Keratinocyte (primary cell): Measurements from ENCODE around the gene CFAP46. TPM values are rescaled to one million over a fixed set of nuclear protein-coding genes. Genes with fewer than 3 reads are reported as not detected.

Source experiments
- DNase-seq: peaks from one replicate; pipeline ENCODE4 v3.0.0-alpha.2; 2011; ENCODE audit warnings: low read depth, missing footprints, low spot score
- FAIRE-seq: peaks from 2 replicates; lab custom pipeline; 2011; peaks lifted over from hg19 to GRCh38; lab: Jason Lieb, UNC
- H2AFZ ChIP-seq: 2 replicates; pipeline ENCODE4 v1.6.0; 2012; ENCODE audit warnings: low read length, control low read depth, inconsistent platforms; ENCODE audit not compliant: control insufficient read depth
- H3K27ac ChIP-seq: 2 replicates; pipeline ENCODE4 v1.5.1; 2011; ENCODE audit warnings: low read length; ENCODE audit not compliant: control insufficient read depth, insufficient read depth
- H3K27me3 ChIP-seq: 3 replicates; pipeline ENCODE4 v1.6.0; 2011; ENCODE audit warnings: low read length; ENCODE audit not compliant: control insufficient read depth, insufficient read depth; ENCODE audit errors: extremely low read depth
- H3K36me3 ChIP-seq, 2 experiments: 2 replicates in 1 of 2; 3 replicates in 1 of 2; pipeline ENCODE4 v1.5.1; 2011; ENCODE audit warnings: low read length in 2 of 2, mild to moderate bottlenecking in 1 of 2; ENCODE audit not compliant: control insufficient read depth in 2 of 2, insufficient read depth in 2 of 2; ENCODE audit errors: extremely low read depth in 1 of 2
- H3K4me1 ChIP-seq: 3 replicates; pipeline ENCODE4 v1.5.1; 2011; ENCODE audit warnings: low read length; ENCODE audit not compliant: control insufficient read depth, insufficient read depth; ENCODE audit errors: extremely low read depth
- H3K4me2 ChIP-seq: 3 replicates; pipeline ENCODE4 v1.6.0; 2011; ENCODE audit warnings: low read depth, low read length; ENCODE audit not compliant: control insufficient read depth, insufficient read depth; ENCODE audit errors: extremely low read depth
- H3K4me3 ChIP-seq, 3 experiments: fragments of 200-600 bp in 1 of 3; sonication (generic) in 1 of 3; 2 replicates in 2 of 3; 3 replicates in 1 of 3; pipeline ENCODE4 v1.5.1; 2011 to 2016; ENCODE audit warnings: low read length in 3 of 3, mild to moderate bottlenecking in 3 of 3, control low read depth in 2 of 3, inconsistent platforms in 1 of 3, low read depth in 1 of 3, mixed read lengths in 1 of 3, mixed run types in 1 of 3, moderate library complexity in 1 of 3; ENCODE audit not compliant: control insufficient read depth in 2 of 3, insufficient read depth in 2 of 3; ENCODE audit errors: extremely low read depth in 1 of 3
- H3K79me2 ChIP-seq: 2 replicates; pipeline ENCODE4 v1.6.0; 2012; ENCODE audit warnings: low read length; ENCODE audit not compliant: control insufficient read depth, insufficient read depth
- H3K9ac ChIP-seq: 3 replicates; pipeline ENCODE4 v1.6.0; 2011; ENCODE audit warnings: low read length; ENCODE audit not compliant: control insufficient read depth, insufficient read depth; ENCODE audit errors: extremely low read depth
- H3K9me1 ChIP-seq: 3 replicates; pipeline ENCODE4 v1.6.0; 2011; ENCODE audit warnings: low read length; ENCODE audit not compliant: control insufficient read depth, insufficient read depth; ENCODE audit errors: extremely low read depth
- H3K9me3 ChIP-seq: 2 replicates; pipeline ENCODE4 v1.5.1; 2012; ENCODE audit warnings: low read depth, low read length; ENCODE audit not compliant: control insufficient read depth
- H4K20me1 ChIP-seq: 3 replicates; pipeline ENCODE4 v1.6.0; 2011; ENCODE audit warnings: low read length; ENCODE audit not compliant: control insufficient read depth, insufficient read depth; ENCODE audit errors: extremely low read depth
- EZH2 ChIP-seq: IDR thresholded peaks from one replicate; pipeline ENCODE4 v1.6.1; 2012; ENCODE audit warnings: inconsistent platforms, mild to moderate bottlenecking, low read length, moderate library complexity
- dilution Hi-C: fragments of 300-500 bp; cut with MboI; formaldehyde crosslinking; loops from one replicate; pipeline ENCODE4 v1.7.0; 2020; ENCODE audit warnings: low sequenced_read_pairs; ENCODE audit not compliant: extremely low pct_ligation_motif_present
- polyA plus RNA-seq, 5 experiments: library from polyadenylated mRNA; depleted of rRNA in 3 of 5; stranded (reverse) in 3 of 5; stranded (forward) in 1 of 5; unstranded in 1 of 5; fragments of >200 nt; gene quantifications; 1 replicate in 1 of 5; 2 replicates in 3 of 5; 3 replicates in 1 of 5; pipeline versions ENCODE4 v1.2.1 to v1.2.3, GENCODE V29; 2011 to 2012; ENCODE audit warnings: missing spikeins in 2 of 5, low read depth in 1 of 5, low replicate concordance in 1 of 5
- TF ChIP-seq, protein P1 (sequence below), 3 experiments: IDR thresholded peaks in 1 of 3; conservative IDR thresholded peaks in 1 of 3; optimal IDR thresholded peaks in 1 of 3; 2 replicates in 2 of 3; 3 replicates in 1 of 3; pipeline versions ENCODE3 to v1.5.1; 2011; ENCODE audit warnings: low read length in 3 of 3, mild to moderate bottlenecking in 3 of 3, moderate library complexity in 2 of 3, control low read depth in 1 of 3, inconsistent platforms in 1 of 3; ENCODE audit not compliant: insufficient read depth in 2 of 3; ENCODE audit errors: extremely low read depth in 1 of 3

CFAP46 gene
- polyA plus RNA-seq, 1 donor (not counting 4 experiments of a cell fraction or from before 2014, with no cell fraction given): 1.00 TPM

DNA sequence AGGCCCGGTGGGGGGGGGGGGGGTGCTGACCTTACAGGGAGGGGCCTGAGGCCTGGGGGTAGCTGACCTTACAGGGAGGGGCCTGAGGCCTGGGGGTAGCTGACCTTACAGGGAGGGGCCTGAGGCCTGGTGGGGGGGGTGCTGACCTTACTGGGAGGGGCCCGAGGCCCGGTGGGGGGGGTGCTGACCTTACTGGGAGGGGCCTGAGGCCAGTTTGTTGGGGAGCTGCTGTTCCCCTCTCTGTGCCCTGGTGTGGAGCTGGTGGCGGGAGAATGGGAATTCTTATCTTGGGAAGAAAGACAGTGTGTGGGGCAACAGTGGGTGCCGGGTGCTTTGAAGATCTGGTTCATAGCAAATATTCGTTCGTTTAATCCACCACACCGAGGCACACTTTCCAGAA is 46.6 kb upstream of the CFAP46 start:
- no peak overlapping the region for H2AFZ ChIP-seq
- H3K9ac ChIP-seq: no peak overlapping the region
- H3K4me3 ChIP-seq: no peak overlapping the region
- no peaks in the 10 kb centered on the region for H3K4me1 ChIP-seq
- H3K4me2 ChIP-seq: no peak overlapping the region
- no peaks in the 10 kb centered on the region for H3K79me2 ChIP-seq
- H3K27ac ChIP-seq: no peak overlapping the region
- H3K36me3 ChIP-seq: no peaks in the 10 kb centered on the region
- dilution Hi-C loops: no loop called here
- H4K20me1 ChIP-seq: no peaks in the 10 kb centered on the region
- H3K27me3 ChIP-seq: peaks cover 22% of the 10 kb centered on the region
- no peaks in the 10 kb centered on the region for H3K9me3 ChIP-seq
- DNase-seq (no peak), FAIRE-seq (no peak)
- no peaks in the 10 kb centered on the region for H3K9me1 ChIP-seq
- TF ChIP-seq EZH2: no peak
- TF ChIP-seq, protein P1, sequence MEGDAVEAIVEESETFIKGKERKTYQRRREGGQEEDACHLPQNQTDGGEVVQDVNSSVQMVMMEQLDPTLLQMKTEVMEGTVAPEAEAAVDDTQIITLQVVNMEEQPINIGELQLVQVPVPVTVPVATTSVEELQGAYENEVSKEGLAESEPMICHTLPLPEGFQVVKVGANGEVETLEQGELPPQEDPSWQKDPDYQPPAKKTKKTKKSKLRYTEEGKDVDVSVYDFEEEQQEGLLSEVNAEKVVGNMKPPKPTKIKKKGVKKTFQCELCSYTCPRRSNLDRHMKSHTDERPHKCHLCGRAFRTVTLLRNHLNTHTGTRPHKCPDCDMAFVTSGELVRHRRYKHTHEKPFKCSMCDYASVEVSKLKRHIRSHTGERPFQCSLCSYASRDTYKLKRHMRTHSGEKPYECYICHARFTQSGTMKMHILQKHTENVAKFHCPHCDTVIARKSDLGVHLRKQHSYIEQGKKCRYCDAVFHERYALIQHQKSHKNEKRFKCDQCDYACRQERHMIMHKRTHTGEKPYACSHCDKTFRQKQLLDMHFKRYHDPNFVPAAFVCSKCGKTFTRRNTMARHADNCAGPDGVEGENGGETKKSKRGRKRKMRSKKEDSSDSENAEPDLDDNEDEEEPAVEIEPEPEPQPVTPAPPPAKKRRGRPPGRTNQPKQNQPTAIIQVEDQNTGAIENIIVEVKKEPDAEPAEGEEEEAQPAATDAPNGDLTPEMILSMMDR (optimal IDR thresholded peaks at IDR 0.05 in 1 of 3, IDR thresholded peaks at IDR 0.05 in 1 of 3, conservative IDR thresholded peaks at IDR 0.05 in 1 of 3; ENCODE audit: extremely low read depth in 1 of 3, insufficient read depth in 2 of 3, low read length in 3 of 3): no peak

DNA sequence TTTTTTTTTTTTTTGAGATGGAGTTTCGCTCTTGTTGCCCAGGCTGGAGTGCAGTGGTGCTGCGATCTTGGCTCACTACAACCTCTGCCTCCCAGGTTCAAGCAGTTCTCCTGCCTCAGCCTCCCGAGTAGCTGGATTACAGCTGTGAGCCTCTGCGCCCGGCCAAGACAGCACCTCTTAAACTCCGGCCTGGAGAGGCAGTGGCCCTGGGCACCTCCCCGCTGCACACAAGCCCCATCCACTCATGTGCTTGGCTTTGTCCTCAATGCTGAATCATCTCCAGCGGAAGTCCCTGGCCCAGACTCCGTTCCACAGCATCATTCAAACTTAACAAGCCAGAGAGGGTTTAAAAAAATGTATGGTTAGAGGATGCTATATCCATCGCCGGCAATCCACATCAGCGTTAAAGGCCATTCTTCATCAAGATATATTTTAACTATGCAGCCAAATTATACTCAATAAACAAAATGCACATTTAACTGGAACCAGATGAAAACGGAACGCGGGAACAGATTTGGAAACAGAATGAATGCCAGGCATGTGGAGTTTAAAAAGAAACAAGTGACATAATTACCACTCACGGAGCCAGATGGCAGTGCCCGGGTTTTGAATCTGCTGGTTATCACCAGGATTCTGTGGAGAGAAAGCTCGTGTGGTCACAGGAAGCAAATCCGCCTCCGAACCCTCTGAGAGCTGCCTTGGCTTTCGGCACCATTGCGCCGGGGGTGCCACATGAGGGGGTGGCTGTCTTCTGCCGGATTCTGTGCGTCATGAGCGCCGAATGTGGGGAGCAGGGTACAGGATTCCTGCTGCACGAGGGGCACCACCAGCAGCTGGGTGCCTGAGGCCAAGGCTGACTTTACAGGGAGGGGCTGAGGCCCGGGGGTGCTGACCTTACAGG is 45.6 kb upstream of the CFAP46 start:
- no peak overlapping the region for H2AFZ ChIP-seq
- no peak for FAIRE-seq
- dilution Hi-C loops: no loop called here

More for the DNA sequence above, 45.6 kb upstream of the CFAP46 start:
- Histone ChIP-seq H3K4me2 (no peak overlapping the region), H3K9me3 (no peaks in the 10 kb centered on the region), H3K27me3 (peaks cover 25% of the 10 kb centered on the region), H3K4me1 (no peaks in the 10 kb centered on the region), H3K27ac (no peak overlapping the region), H4K20me1 (no peaks in the 10 kb centered on the region), H3K4me3 (no peak overlapping the region), H3K9me1 (no peaks in the 10 kb centered on the region), H3K9ac (no peak overlapping the region), H3K36me3 (no peaks in the 10 kb centered on the region), H3K79me2 (no peaks in the 10 kb centered on the region)
- DNase-seq: no peak
- no peak for TF ChIP-seq EZH2
- TF ChIP-seq, protein P1 (optimal IDR thresholded peaks at IDR 0.05 in 1 of 3, IDR thresholded peaks at IDR 0.05 in 1 of 3, conservative IDR thresholded peaks at IDR 0.05 in 1 of 3; ENCODE audit: extremely low read depth in 1 of 3, insufficient read depth in 2 of 3, low read length in 3 of 3): no peak
